Stomach (tissue), 9 donors: ENCODE results near the gene OR13J1. TPM values are rescaled to one million over a fixed set of nuclear protein-coding genes. Genes with fewer than 3 reads are reported as not detected.
A peak's percentile ranks its signal among the peaks of the same experiment; 100 is the strongest.
"Not testable (repeated sequence)": the region's sequence is repeated elsewhere in the genome, so short reads cannot be mapped to it uniquely, and the experiment has no call there.

Experiments used
- DNase-seq, 2 donors: peaks; one replicate each; pipeline versions ENCODE4 v3.0.0 to v3.0.0-alpha.2; 2013 to 2019
- H3K27ac ChIP-seq, 5 donors: fragments of 200-600 bp in 4 of 5; sonication (generic) in 4 of 5; one replicate each; pipeline ENCODE4 v1.5.1; 2013 to 2019; ENCODE audit warnings: mild to moderate bottlenecking in 1 of 5, moderate library complexity in 1 of 5
- H3K27me3 ChIP-seq, 3 donors: fragments of 200-600 bp; sonication (generic); one replicate each; pipeline ENCODE4 v1.5.1; 2017 to 2019; ENCODE audit warnings: mixed run types in 1 of 3
- H3K36me3 ChIP-seq, 4 donors: fragments of 200-600 bp; sonication (generic); 1 replicate in 3 of 4; 2 replicates in 1 of 4; pipeline ENCODE4 v1.5.1; 2016 to 2019
- H3K4me1 ChIP-seq, 4 donors: fragments of 200-600 bp; sonication (generic); one replicate each; pipeline ENCODE4 v1.5.1; 2016 to 2019
- H3K4me3 ChIP-seq, 4 donors: fragments of 200-600 bp; sonication (generic) in 3 of 4; one replicate each; pipeline ENCODE4 v1.5.1; 2016 to 2019; ENCODE audit warnings: mild to moderate bottlenecking in 1 of 4
- H3K9me3 ChIP-seq, 4 donors: fragments of 200-600 bp; sonication (generic); one replicate each; pipeline ENCODE4 v1.5.1; 2016 to 2019
- EP300 ChIP-seq: sonication (generic); formaldehyde crosslinking; IDR thresholded peaks from one replicate; pipeline ENCODE4 v1.6.1; 2017; ENCODE audit warnings: antibody characterized with exemption
- POLR2A ChIP-seq, 4 donors: fragments of 450-650 bp; IDR thresholded peaks; one replicate each; pipeline ENCODE4 v1.6.1; 2016; ENCODE audit warnings: antibody characterized with exemption in 4 of 4, control low read depth in 2 of 4, mild to moderate bottlenecking in 1 of 4, moderate library complexity in 1 of 4
- POLR2AphosphoS5 ChIP-seq, 3 donors: sonication (generic); formaldehyde crosslinking; IDR thresholded peaks; one replicate each; pipeline ENCODE4 v1.6.1; 2016; ENCODE audit warnings: antibody characterized with exemption in 3 of 3
- WGBS, 5 donors: extraction: QIAGEN DNeasy Blood & Tissue Kit in 3 of 5; methylation state at CpG; one replicate each; pipeline versions ENCODE4 v1.1.5 to v1.1.7; 2013 to 2018; 5-methylcytosine and 5-hydroxymethylcytosine counted together
- intact Hi-C: fragments of 100-400 bp; cut with DNase I; formaldehyde crosslinking; loops from one replicate; pipeline ENCODE4 v1.15.1; 2023; ENCODE audit warnings: low total_unique reads
- polyA plus RNA-seq, 3 donors: library from polyadenylated mRNA; stranded (reverse); fragments of 200-250 nt; gene quantifications; one replicate each; pipeline ENCODE4 v1.2.3, GENCODE V29; 2013
- total RNA-seq, 5 donors: library from RNA; depleted of rRNA; stranded (reverse); fragments of >200 nt; gene quantifications; one replicate each; pipeline versions ENCODE4 v1.1.0 to v1.2.3, GENCODE V29; 2014 to 2016
- TF ChIP-seq, protein P1 (sequence below), 7 experiments: fragments of 450-650 bp in 4 of 7; fragments of 200-600 bp in 3 of 7; sonication (generic) in 3 of 7; IDR thresholded peaks; one replicate each; pipeline ENCODE4 v1.5.1; 2016 to 2019; ENCODE audit warnings: antibody characterized with exemption in 7 of 7, control low read depth in 2 of 7, mild to moderate bottlenecking in 1 of 7
- donor health status: healthy with polysubstance abuse.
- donor health status: Bipolar disorder and iron deficiency.
- donor health status: healthy.

Gene OR13J1
- total and polyA plus RNA-seq, 8 donors, result not detected

DNA sequence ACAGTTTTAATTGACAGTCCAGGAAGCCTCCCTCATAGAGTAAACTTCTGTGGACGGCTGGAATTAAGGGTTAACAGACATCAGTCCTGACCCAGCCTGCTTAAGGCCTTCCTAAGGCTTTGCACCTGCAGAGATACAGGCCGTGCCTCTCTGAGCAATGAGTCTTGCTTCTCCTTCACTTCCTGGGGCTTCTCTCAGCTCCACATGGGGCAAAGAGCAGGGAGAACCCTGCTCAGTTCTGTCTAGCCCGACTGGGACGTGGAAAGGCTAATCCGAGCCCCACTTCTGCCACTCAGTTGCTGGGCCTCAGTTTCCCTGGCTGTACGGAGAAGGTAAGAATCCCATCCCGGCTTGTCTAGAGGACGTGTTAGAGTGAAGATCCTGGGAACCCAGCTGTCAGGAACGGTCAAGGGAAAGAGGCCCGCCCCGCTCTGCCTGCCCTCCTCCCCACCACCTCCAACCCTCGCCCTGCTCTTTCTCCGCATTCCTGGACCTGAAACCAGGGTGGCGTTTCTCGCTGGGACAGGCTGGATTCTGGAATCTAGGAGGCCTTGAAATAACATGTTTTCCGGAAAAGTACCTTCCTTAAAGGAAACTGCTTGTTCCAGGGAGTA lies 45.6 kb upstream of the OR13J1 start:
- H3K4me3 ChIP-seq, result no peak overlapping the region
- TF ChIP-seq, protein P1, sequence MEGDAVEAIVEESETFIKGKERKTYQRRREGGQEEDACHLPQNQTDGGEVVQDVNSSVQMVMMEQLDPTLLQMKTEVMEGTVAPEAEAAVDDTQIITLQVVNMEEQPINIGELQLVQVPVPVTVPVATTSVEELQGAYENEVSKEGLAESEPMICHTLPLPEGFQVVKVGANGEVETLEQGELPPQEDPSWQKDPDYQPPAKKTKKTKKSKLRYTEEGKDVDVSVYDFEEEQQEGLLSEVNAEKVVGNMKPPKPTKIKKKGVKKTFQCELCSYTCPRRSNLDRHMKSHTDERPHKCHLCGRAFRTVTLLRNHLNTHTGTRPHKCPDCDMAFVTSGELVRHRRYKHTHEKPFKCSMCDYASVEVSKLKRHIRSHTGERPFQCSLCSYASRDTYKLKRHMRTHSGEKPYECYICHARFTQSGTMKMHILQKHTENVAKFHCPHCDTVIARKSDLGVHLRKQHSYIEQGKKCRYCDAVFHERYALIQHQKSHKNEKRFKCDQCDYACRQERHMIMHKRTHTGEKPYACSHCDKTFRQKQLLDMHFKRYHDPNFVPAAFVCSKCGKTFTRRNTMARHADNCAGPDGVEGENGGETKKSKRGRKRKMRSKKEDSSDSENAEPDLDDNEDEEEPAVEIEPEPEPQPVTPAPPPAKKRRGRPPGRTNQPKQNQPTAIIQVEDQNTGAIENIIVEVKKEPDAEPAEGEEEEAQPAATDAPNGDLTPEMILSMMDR (IDR thresholded peaks at IDR 0.05), result no peak
- TF ChIP-seq POLR2AphosphoS5 (IDR thresholded peaks at IDR 0.05) (no peak), POLR2A (IDR thresholded peaks at IDR 0.05) (no peak), EP300 (no peak)
- H3K27me3 ChIP-seq, result no peaks in the 10 kb centered on the region
- intact Hi-C loops, result no loop called here
- 79 to 90% (median 84%) methylated on average over 16 of the region's 16 CpGs for WGBS, 5 donors
- H3K9me3 ChIP-seq, result no peaks in the 10 kb centered on the region
- no peak for DNase-seq
- H3K36me3 ChIP-seq, result no peaks in the 10 kb centered on the region
- H3K27ac ChIP-seq, result peak overlapping the region in 4 of 5 donors; percentile 26 to 58 (median 40)
- H3K4me1 ChIP-seq, result peaks cover 3 to 34% (median 12%) of the 10 kb centered on the region in 4 donors

- peaks cover 17 to 48% (median 27%) of the 10 kb centered on the region in 4 donors for H3K4me1 ChIP-seq
- no peak overlapping the region for H3K4me3 ChIP-seq
- intact Hi-C loops, result no loop called here
- H3K9me3 ChIP-seq, result no peaks in the 10 kb centered on the region
- peak; percentile 74 to 91 for DNase-seq
- no peaks in the 10 kb centered on the region for H3K27me3 ChIP-seq
- TF ChIP-seq EP300 (no peak), POLR2AphosphoS5 (IDR thresholded peaks at IDR 0.05) (peak; percentile 46 to 63 (median 49))
- H3K27ac ChIP-seq, result peak overlapping the region; percentile 27 to 70 (median 54)
- WGBS, 5 donors, result 21 to 53% (median 32%) methylated on average over 5 to 9 of the region's 9 CpGs
- H3K36me3 ChIP-seq, result no peaks in the 10 kb centered on the region
Measured at GRCh38 chr9:35914301-35914807, 44.2 kb upstream of the OR13J1 start.

- H3K4me3 ChIP-seq, H3K27me3 ChIP-seq, intact Hi-C loops, H3K9me3 ChIP-seq, DNase-seq, H3K27ac ChIP-seq, H3K36me3 ChIP-seq: not testable (repeated sequence)
- peaks cover 26 to 58% (median 36%) of the 10 kb centered on the region in 4 donors for H3K4me1 ChIP-seq
Measured at GRCh38 chr9:35913429-35913828, 43.2 kb upstream of the OR13J1 start.

- Histone ChIP-seq H3K9me3 (no peaks in the 10 kb centered on the region), H3K27ac (no peak overlapping the region), H3K27me3 (no peaks in the 10 kb centered on the region), H3K4me3 (no peak overlapping the region), H3K36me3 (no peaks in the 10 kb centered on the region), H3K4me1 (peaks cover 32 to 63% (median 41%) of the 10 kb centered on the region in 4 donors)
- DNase-seq, result no peak
- 58 to 86% (median 65%) methylated on average over 7 to 10 of the region's 10 CpGs for WGBS, 5 donors
- intact Hi-C loops, result no loop called here
- TF ChIP-seq, protein P1 (IDR thresholded peaks at IDR 0.05), result no peak
Measured at GRCh38 chr9:35912791-35913400, 42.7 kb upstream of the OR13J1 start.

- Histone ChIP-seq H3K4me1 (peaks cover 44 to 75% (median 53%) of the 10 kb centered on the region in 4 donors), H3K27ac (peak overlapping the region in 4 of 5 donors; percentile 18 to 94 (median 65)), H3K27me3 (no peaks in the 10 kb centered on the region), H3K4me3 (no peak overlapping the region), H3K36me3 (no peaks in the 10 kb centered on the region), H3K9me3 (no peaks in the 10 kb centered on the region)
- TF ChIP-seq EP300, result no peak
- TF ChIP-seq, protein P1 (IDR thresholded peaks at IDR 0.05), result no peak
- TF ChIP-seq POLR2AphosphoS5 (IDR thresholded peaks at IDR 0.05), result no peak
- WGBS, 5 donors, result 75 to 89% (median 85%) methylated on average over 10 of the region's 10 CpGs
- intact Hi-C loops, result no loop called here
- no peak for DNase-seq
Measured at GRCh38 chr9:35911690-35912089, 41.5 kb upstream of the OR13J1 start.
